Right lobe of liver (tissue), 4 donors: ENCODE measurements around the gene STARD8.
A peak's percentile ranks its signal among the peaks of the same experiment; 100 is the strongest.

ENCODE experiments used
- CTCF ChIP-seq, 4 donors: fragments of 200-600 bp in 3 of 4; fragments of 450-650 bp in 1 of 4; IDR thresholded peaks; one replicate each; pipeline versions ENCODE4 v1.5.1 to v1.8.0; 2016 to 2022; ENCODE audit warnings: antibody characterized with exemption in 4 of 4, mild to moderate bottlenecking in 2 of 4
- POLR2A ChIP-seq: fragments of 450-650 bp; IDR thresholded peaks from one replicate; pipeline ENCODE4 v1.6.1; 2017; ENCODE audit warnings: antibody characterized with exemption, mild to moderate bottlenecking
- donor health status: DM: no; HTN: no; CAD: no.
- donor health status: DM: no; HTN: no; CAD: no.
- donor health status: DM: no; HTN: yes; CAD: no.

GRCh38 chrX:68685685-68686084, 38.2 kb downstream of the STARD8 start:
- peak in 1 of 4 donors; percentile 3 for TF ChIP-seq CTCF (IDR thresholded peaks at IDR 0.05)
- no peak for TF ChIP-seq POLR2A
